NCI-H460 (cell line): ENCODE data around the gene RUNX1. TPM values are rescaled to one million over a fixed set of nuclear protein-coding genes. Genes with fewer than 3 reads are reported as not detected.
"Not testable (repeated sequence)": the region's sequence is repeated elsewhere in the genome, so short reads cannot be mapped to it uniquely, and the experiment has no call there.

Experiments
- DNase-seq: peaks from one replicate; pipeline ENCODE4 v3.0.0-alpha.2; 2016; ENCODE audit warnings: low read depth; ENCODE audit errors: extremely low read depth
- total RNA-seq: library from RNA; depleted of rRNA; stranded (reverse); fragments of >200 nt; shearing (Covaris generic); gene quantifications from 2 replicates; pipeline ENCODE4 v1.2.3, GENCODE V29; 2014

Gene RUNX1
- total RNA-seq, 1 experiment from 2014 or later: 7.3 TPM

GRCh38 chr21:34817821-34818661, 231.1 kb downstream of the RUNX1 start:
- DNase-seq: no peak

GRCh38 chr21:34815831-34816705, 233.0 kb downstream of the RUNX1 start:
- no peak for DNase-seq

GRCh38 chr21:34814529-34814951, 234.6 kb downstream of the RUNX1 start:
- no peak for DNase-seq

GRCh38 chr21:34813266-34813894, 235.7 kb downstream of the RUNX1 start:
- peak; percentile 77 for DNase-seq

GRCh38 chr21:34812504-34813265, 236.4 kb downstream of the RUNX1 start:
- no peak for DNase-seq

GRCh38 chr21:34811368-34811767, 237.7 kb downstream of the RUNX1 start:
- DNase-seq: no peak

GRCh38 chr21:34810786-34811185, 238.3 kb downstream of the RUNX1 start:
- no peak for DNase-seq

- no peak for DNase-seq
These were observed 239.3 kb downstream of the RUNX1 start for GRCh38 chr21:34809822-34810221.

- no peak for DNase-seq
These were observed 240.4 kb downstream of the RUNX1 start for GRCh38 chr21:34808569-34809204.

GRCh38 chr21:34807881-34808568, 241.1 kb downstream of the RUNX1 start:
- peak; percentile 53 for DNase-seq

GRCh38 chr21:34807146-34807880, 241.8 kb downstream of the RUNX1 start:
- DNase-seq: peak; percentile 68

- DNase-seq: no peak
These were observed 242.7 kb downstream of the RUNX1 start for GRCh38 chr21:34806423-34806822.

GRCh38 chr21:34805157-34805556, 243.9 kb downstream of the RUNX1 start:
- no peak for DNase-seq

- DNase-seq: not testable (repeated sequence)
These were observed 244.5 kb downstream of the RUNX1 start for GRCh38 chr21:34804584-34804983.

GRCh38 chr21:34803782-34804370, 245.2 kb downstream of the RUNX1 start:
- no peak for DNase-seq

GRCh38 chr21:34802180-34802899, 246.8 kb downstream of the RUNX1 start:
- no peak for DNase-seq

GRCh38 chr21:34801519-34802132, 247.5 kb downstream of the RUNX1 start:
- no peak for DNase-seq
